ENCODE measurements around the gene CMIP.

GRCh38 chr16:81517629-81518438 is 73.2 kb downstream of the CMIP start:
- TF ChIP-seq POLR2A (IDR thresholded peaks at IDR 0.05): no peak
- TF ChIP-seq, protein P1, sequence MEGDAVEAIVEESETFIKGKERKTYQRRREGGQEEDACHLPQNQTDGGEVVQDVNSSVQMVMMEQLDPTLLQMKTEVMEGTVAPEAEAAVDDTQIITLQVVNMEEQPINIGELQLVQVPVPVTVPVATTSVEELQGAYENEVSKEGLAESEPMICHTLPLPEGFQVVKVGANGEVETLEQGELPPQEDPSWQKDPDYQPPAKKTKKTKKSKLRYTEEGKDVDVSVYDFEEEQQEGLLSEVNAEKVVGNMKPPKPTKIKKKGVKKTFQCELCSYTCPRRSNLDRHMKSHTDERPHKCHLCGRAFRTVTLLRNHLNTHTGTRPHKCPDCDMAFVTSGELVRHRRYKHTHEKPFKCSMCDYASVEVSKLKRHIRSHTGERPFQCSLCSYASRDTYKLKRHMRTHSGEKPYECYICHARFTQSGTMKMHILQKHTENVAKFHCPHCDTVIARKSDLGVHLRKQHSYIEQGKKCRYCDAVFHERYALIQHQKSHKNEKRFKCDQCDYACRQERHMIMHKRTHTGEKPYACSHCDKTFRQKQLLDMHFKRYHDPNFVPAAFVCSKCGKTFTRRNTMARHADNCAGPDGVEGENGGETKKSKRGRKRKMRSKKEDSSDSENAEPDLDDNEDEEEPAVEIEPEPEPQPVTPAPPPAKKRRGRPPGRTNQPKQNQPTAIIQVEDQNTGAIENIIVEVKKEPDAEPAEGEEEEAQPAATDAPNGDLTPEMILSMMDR (IDR thresholded peaks at IDR 0.05): no peak

All from esophagus squamous epithelium (tissue), 4 donors.